HG03064 (cell line): ENCODE results near the gene HSD3B2.

Experiments
- ATAC-seq: cut with Tn5 transposase; IDR thresholded peaks from one replicate; pipeline ENCODE4 v1.9.1; 2021; ENCODE audit warnings: low read depth; ENCODE audit not compliant: unreplicated experiment

Gene HSD3B2

DNA sequence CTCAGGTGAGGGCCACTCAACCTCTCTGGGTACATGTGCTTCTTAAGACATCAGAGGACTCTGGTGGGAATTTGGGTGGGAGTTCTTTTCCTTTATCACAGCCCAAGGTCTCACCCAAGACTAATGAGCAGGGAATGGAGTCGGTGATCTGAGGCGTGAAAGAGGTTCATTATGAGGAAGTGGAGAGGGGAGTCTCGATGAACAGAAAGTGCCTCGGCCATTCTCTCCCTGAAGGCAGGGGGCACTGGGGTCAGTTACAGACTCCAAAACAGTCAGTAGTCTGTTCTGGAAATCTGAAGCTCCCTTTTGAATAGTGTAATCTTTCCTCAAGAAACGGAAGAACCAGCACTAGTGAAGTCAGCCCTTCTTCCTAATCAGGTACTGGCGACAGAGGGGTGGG lies 36.2 kb downstream of the HSD3B2 start:
- ATAC-seq, result no peak

DNA sequence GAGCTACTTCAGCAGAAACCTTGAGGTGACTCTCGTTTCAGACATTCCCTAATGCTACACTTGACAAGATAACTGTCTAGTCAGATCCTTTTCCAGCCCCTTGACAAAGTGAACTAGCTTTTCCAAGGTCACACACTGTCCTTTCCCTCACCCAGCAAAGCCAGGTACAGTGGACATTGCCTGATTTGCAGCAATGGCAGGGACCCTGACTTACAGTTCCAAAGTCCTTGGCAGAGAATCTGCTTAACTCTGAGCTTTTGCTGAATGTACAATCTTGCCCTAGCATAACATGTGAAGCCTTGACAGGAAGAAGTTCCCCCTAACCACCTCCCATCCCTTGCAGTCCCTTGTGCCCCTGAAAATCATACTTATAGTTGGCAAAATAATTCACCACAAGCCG lies 37.1 kb downstream of the HSD3B2 start:
- no peak for ATAC-seq

DNA sequence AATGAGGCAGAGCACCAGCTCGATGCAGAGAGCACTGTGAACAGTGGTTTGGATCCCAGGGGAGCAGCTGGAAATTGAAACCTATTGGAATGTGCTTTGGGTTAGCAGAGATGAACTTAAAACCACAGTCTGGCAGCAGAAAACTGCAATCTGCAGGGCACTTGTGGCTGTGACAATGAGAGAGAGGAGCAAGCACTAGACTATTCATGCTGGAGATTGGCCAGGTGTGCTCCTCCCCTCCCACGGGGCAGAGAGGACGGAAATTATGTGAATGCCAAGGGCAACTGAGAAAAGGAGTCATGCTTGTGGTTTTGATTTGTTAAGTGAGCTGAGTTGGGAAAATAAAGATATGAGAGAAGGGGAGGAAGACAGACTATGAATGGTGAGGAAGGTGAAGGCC lies 38.1 kb downstream of the HSD3B2 start:
- ATAC-seq, result no peak

DNA sequence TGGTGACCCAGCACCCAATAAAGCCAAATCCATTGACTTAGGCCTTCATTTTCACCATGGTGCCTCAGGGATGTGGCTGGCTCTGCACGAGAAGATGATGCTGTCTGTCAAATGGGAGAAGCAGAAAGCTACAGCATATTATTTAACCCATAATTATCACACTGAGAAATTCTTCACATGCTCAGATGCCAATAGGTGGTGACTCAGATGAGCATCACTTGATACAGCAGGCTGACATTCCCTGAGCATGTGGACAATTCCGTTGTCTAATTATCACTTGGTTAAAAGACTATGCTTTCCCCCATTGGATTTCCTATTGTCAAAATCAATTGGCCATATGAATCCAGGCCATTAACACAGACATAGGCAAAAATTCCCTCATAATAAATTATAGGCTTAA lies 48.0 kb downstream of the HSD3B2 start:
- ATAC-seq, result no peak

DNA sequence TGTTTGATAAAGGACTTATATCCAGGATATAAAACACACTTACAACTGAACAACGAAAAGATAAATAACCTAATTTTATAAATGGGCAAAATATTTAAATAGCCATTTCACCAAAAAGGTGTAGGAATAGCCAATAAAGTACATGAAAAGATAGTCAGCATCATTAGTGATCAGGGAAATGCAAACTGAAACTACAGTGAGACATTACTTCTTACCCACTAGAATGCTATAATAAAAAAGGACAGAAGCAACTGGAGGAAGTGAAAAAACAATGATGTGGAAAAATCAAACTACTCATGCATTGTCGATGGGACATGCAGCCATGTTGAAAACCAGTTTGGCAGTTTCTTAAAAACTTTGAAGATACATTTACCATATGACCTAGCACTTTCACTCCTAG lies 48.6 kb downstream of the HSD3B2 start:
- ATAC-seq, result no peak

DNA sequence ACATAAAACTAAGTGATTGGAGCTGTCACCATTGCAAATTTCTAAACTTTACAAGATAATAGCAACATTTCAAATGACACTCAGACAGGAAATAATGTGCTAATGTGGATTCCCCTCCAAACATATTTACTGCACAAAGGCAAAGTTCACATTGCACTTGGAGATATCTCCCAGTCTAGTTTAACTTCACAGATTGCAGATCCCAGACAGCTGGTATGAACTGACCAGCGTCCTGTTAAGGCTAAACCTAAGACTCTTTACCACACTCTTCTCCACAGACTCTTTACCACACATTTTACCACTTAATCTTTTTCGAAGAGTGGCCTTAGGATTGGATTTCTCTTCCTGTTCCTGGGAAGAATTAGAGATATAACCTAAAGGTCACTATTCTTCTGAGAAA lies 51.5 kb downstream of the HSD3B2 start:
- no peak for ATAC-seq

DNA sequence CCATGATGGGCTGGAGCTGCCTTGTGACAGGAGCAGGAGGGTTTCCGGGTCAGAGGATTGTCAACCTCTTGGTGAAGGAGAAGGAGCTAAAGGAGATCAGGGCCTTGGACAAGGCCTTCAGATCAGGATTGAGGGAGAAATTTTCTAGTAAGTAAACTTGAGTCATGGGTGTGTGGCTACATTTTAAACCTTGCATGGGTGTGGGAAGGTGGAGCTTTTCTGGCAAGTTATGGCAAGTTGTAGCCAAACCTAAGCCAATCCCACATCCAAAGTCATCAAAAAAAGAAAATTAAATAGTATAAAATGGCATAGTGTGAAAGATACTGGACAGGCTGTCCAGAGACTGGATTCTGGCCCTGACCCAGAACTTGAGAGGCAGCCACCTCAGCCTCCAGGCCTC lies 52.3 kb downstream of the HSD3B2 start:
- no peak for ATAC-seq

DNA sequence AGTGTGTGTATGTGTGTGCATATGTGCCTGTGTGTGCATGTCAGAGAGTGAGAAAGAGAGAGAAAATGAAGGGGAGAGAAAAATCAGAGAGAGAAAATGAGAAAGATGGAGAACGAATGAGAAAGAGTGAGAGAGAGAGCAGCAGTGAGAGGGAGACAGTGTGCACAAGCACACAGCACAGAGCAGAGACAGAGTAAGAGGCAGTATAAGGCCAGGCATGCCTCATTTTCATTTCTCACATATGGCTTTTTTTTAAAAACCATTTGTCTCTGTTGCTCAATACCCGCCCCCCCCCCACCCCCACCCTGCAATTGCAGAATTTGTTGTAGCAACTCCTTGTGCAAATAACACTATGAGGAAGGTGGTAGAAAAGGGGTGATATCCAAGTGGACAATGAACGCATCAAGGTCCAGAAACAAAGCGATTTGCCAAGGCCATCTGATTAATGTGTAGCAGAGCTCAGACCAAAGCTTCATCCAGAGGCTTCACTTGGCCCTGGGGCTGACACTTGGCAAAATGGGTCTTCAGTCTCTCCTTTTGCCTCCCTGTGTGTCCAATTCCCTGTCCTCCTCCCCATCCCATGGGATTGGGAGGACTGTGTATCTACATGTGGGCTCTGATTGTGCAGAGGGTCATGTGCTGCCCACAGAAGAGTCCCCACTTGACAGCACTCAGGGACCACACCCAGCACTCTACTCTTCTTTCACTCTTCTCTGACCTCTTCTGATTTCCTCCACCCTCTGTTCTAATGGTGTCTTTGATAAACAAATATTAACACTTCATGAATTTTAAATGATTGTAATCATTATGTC lies 53.1 kb downstream of the HSD3B2 start:
- no peak for ATAC-seq

DNA sequence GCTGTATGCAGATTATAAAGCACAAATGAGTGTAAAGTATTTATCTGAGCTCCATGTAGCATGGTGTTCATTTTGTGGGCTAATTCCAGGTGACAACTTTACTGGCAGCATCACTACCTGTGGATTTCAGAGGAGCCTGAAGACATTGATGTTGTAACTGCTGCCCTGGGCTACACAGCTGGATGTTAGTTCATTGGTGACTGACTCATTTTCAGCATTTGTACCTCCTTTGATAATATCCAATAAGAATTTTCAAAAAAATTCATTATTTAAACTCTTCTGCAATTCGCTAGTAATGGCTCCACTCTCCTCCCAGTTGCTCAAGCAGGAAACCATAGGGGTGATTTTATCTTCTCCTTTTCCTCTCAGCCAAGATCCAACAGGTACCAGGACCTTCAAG lies 54.8 kb downstream of the HSD3B2 start:
- ATAC-seq, result no peak

DNA sequence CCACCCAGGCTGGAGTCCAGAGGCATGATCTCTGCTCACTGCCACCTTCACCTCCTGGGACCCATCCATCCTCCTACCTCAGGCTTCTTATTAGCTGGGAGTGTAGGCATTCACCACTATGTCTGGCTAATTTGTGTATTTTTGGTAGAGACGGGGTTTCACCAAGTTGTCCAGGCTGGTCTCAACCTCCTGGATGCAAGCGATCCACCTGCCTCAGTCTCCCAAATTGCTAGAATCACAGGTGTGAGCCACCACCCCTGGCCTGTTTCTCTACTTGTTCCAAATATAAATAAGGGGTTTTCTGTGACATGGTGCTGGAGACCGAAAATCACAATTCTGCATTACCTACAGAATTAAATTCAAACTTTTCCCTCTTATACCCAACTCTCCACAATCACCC lies 55.4 kb downstream of the HSD3B2 start:
- no peak for ATAC-seq

DNA sequence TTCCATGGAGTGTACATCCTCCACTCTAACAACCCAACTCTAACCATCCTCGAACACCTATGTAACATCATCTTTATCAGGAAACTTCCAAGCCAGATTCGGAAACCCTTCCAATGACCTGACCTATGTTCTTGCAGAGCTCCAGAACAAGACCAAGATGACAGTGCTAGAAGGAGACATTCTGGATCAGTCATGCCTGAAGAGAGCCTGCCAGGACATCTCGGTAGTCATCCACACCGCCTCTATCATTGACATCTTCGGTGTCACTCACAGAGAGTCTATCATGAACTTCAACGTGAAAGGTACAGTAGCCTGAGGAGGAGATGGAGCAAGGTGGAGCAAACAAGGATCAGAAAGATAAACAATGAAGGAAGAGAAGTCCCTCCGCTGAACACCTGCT lies 56.0 kb downstream of the HSD3B2 start:
- no peak for ATAC-seq

DNA sequence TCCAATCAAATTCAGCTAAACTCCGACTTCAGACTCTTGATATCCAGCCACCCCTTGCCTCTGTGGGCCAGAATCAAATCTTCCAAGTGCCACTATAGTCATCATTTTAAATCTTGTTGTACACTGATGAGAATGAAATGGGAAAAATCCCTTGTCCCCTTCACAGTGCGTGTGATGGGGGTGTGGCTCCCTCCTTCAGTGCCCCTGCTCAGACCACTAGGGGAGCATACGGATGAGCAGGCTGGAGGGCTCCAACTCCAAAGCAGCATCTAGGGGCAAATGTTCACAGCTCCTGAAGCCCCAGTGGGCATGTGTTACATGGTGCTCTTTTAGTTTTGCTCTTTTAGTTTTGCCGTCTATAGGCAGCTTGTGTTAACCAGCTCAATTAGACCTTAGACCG lies 56.6 kb downstream of the HSD3B2 start:
- ATAC-seq, result no peak

DNA sequence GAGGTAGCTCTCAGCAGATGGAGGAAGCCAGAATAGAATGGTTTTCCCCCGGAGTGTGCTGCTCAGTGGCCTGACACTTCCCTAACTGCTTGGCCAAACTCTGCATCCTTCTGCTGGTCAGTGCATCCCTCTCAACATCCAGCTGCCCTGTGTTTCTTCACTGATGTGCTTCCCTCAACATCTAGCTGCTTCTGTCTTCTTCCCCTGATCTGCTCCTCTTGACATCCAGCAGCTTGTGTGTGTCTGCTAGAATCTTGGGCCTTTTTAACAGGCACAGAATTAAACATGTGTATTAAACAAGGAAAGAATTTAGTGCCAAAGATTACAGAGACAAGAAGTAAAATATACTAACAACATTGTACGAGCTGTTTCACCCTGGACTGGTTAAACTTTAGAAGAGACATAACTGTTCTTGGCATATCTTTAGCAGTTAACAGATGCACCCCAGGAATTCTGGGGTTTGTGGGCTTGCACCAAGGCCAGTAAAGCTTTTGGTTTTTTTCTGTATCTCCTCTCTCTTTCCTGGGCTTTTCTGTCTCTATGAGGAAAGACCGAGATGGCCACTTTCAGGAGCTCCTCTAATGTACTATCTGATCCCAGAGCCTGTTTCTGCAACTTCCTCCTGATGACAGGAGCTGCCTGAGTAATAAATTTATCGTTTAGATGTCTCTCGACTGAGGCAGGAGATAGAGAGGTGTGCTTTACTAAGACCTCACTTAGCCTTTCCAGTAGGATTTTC lies 57.3 kb downstream of the HSD3B2 start:
- ATAC-seq, result no peak
